Spleen (tissue), 7 donors: ENCODE measurements around the gene SNED1.

Source experiments
- CTCF ChIP-seq, 11 experiments: fragments of 200-600 bp in 7 of 11; fragments of 450-650 bp in 4 of 11; sonication (generic) in 4 of 11; IDR thresholded peaks in 8 of 11; conservative IDR thresholded peaks in 3 of 11; 1 replicate in 7 of 11; 2 replicates in 4 of 11; pipeline versions ENCODE4 v1.4.0 to v1.8.0; 2016 to 2021; ENCODE audit warnings: antibody characterized with exemption in 11 of 11, inconsistent platforms in 4 of 11, mild to moderate bottlenecking in 1 of 11
- POLR2AphosphoS5 ChIP-seq, 3 donors: sonication (generic); formaldehyde crosslinking; IDR thresholded peaks; one replicate each; pipeline ENCODE4 v1.5.1; 2017; ENCODE audit warnings: antibody characterized with exemption in 3 of 3
- donor health status: DM: no; HTN: no; CAD: no; lungs with moderate emphysema.
- donor health status: DM: no; HTN: no; CAD: no.
- donor health status: DM: no; HTN: no; CAD: no.

GRCh38 chr2:240995041-240996021, 3.1 kb upstream of the SNED1 start:
- TF ChIP-seq CTCF (IDR thresholded peaks at IDR 0.05 in 8 of 11, conservative IDR thresholded peaks at IDR 0.05 in 3 of 11) (no peak), POLR2AphosphoS5 (IDR thresholded peaks at IDR 0.05) (no peak)
